GM12878 (cell line): ENCODE data around the gene DACT3. TPM values are rescaled to one million over a fixed set of nuclear protein-coding genes. Genes with fewer than 3 reads are reported as not detected.

ENCODE experiments used
- ATAC-seq: fragments of 200-7000 bp; cut with Tn5 transposase; 3 replicates; pipeline ENCODE4 v1.9.1; 2020; ENCODE audit warnings: mild to moderate bottlenecking, moderate library complexity
- BruUV-seq: library from RNA; stranded (reverse); fragments of 400-500 nt; replicated peaks from 2 replicates; lab custom pipeline; 2021; lab: Mats Ljungman, UMichigan
- CTCF ChIA-PET: fragments of 300-600 bp; sonication (Branson Sonifier 250); formaldehyde crosslinking; extraction: SDS; loops from one replicate; lab custom pipeline; 2021; ENCODE audit warnings: inconsistent platforms; lab: Yijun Ruan, JAX
- POLR2A ChIA-PET: fragments of 350-600 bp; formaldehyde crosslinking; extraction: SDS; loops from one replicate; lab custom pipeline; 2021; ENCODE audit warnings: inconsistent platforms; lab: Charles Lee
- RAD21 ChIA-PET: fragments of 300-600 bp; sonication (Branson Sonifier 250); formaldehyde crosslinking; loops from one replicate; lab custom pipeline; 2023; ENCODE audit warnings: antibody characterized with exemption; ENCODE audit not compliant: unreplicated experiment; lab: Charles Lee
- SMC1A ChIA-PET: fragments of 300-600 bp; sonication (Branson Sonifier 250); formaldehyde crosslinking; loops from one replicate; lab custom pipeline; 2023; ENCODE audit not compliant: unreplicated experiment, uncharacterized antibody; lab: Charles Lee
- DNase-seq: peaks from one replicate; pipeline ENCODE4 v3.0.0-alpha.2; 2011; ENCODE audit warnings: low read depth, low spot score
- FAIRE-seq: peaks from 3 replicates; lab custom pipeline; 2011; peaks lifted over from hg19 to GRCh38; lab: Jason Lieb, UNC
- H2AFZ ChIP-seq: 2 replicates; pipeline ENCODE4 v1.6.0; 2011; ENCODE audit warnings: low read depth, low read length, control low read depth; ENCODE audit not compliant: control insufficient read depth
- H3K27ac ChIP-seq: 2 replicates; pipeline ENCODE4 v1.5.1; 2011; ENCODE audit warnings: control low read depth; ENCODE audit not compliant: control insufficient read depth, insufficient read depth
- H3K27me3 ChIP-seq, 2 experiments: replicated peaks in 1 of 2; 2 replicates each; pipeline versions ENCODE4 v1.6.0 to v1.6.1; 2011; ENCODE audit warnings: low read length in 1 of 2; ENCODE audit not compliant: control insufficient read depth in 2 of 2, insufficient read depth in 2 of 2
- H3K36me3 ChIP-seq, 2 experiments: 2 replicates each; pipeline ENCODE4 v1.5.1; 2011; ENCODE audit warnings: low read length in 1 of 2; ENCODE audit not compliant: control insufficient read depth in 2 of 2, insufficient read depth in 2 of 2
- H3K4me1 ChIP-seq: 2 replicates; pipeline ENCODE4 v1.6.1; 2011; ENCODE audit warnings: mild to moderate bottlenecking, low read length, moderate library complexity, mixed read lengths; ENCODE audit not compliant: control insufficient read depth, insufficient read depth
- H3K4me2 ChIP-seq: 2 replicates; pipeline ENCODE4 v1.6.0; 2011; ENCODE audit warnings: control low read depth; ENCODE audit not compliant: control insufficient read depth, insufficient read depth
- H3K4me3 ChIP-seq: fragments of 200-600 bp; sonication (generic); 2 replicates; pipeline ENCODE4 v1.5.1; 2016
- H3K79me2 ChIP-seq: 2 replicates; pipeline ENCODE4 v1.6.0; 2011; ENCODE audit warnings: low read length; ENCODE audit not compliant: control insufficient read depth, insufficient read depth
- H3K9ac ChIP-seq: 2 replicates; pipeline ENCODE4 v1.8.0; 2011; ENCODE audit warnings: low read length, control low read depth, mixed read lengths; ENCODE audit not compliant: control insufficient read depth, insufficient read depth
- H3K9me3 ChIP-seq: replicated peaks from 3 replicates; pipeline ENCODE4 v1.5.1; 2011; ENCODE audit warnings: mild to moderate bottlenecking, low read length; ENCODE audit not compliant: control insufficient read depth, insufficient read depth
- H4K20me1 ChIP-seq: 2 replicates; pipeline ENCODE4 v1.6.0; 2011; ENCODE audit not compliant: control insufficient read depth, insufficient read depth
- KDM1A ChIP-seq: fragments of 200-600 bp; sonication (generic); IDR thresholded peaks from 2 replicates; pipeline ENCODE4 v1.6.1; 2016; ENCODE audit warnings: borderline replicate concordance
- MTA2 ChIP-seq: fragments of 450-650 bp; IDR thresholded peaks from 2 replicates; pipeline ENCODE4 v1.6.1; 2016; ENCODE audit warnings: low read depth, mild to moderate bottlenecking, moderate library complexity
- POLR2A ChIP-seq: IDR thresholded peaks from 2 replicates; pipeline ENCODE4 v1.6.1; 2011; ENCODE audit warnings: low read depth, mild to moderate bottlenecking, low read length
- POU2F2 ChIP-seq: IDR thresholded peaks from 3 replicates; pipeline ENCODE4 v1.6.1; 2011; ENCODE audit warnings: low read depth, mild to moderate bottlenecking, low read length, borderline replicate concordance
- RAD51 ChIP-seq: fragments of 450-650 bp; IDR thresholded peaks from 2 replicates; pipeline ENCODE4 v1.6.1; 2016; ENCODE audit warnings: moderate library complexity, mild to moderate bottlenecking, inconsistent platforms
- RB1 ChIP-seq: fragments of 450-650 bp; formaldehyde crosslinking; IDR thresholded peaks from 2 replicates; pipeline ENCODE4 v1.6.1; 2017; ENCODE audit warnings: mild to moderate bottlenecking, borderline replicate concordance
- RCOR1 ChIP-seq: conservative IDR thresholded peaks from 2 replicates; pipeline ENCODE4 v1.6.1; 2012; ENCODE audit warnings: low read depth, low read length, improper control_type of control experiment
- SREBF1 ChIP-seq: IDR thresholded peaks from 2 replicates; pipeline ENCODE4 v1.6.1; 2012; ENCODE audit warnings: mild to moderate bottlenecking, low read length
- SREBF2 ChIP-seq: IDR thresholded peaks from 2 replicates; pipeline ENCODE4 v1.6.1; 2012; ENCODE audit warnings: mild to moderate bottlenecking, low read length
- ZBED1 ChIP-seq: IDR thresholded peaks from 2 replicates; pipeline ENCODE4 v1.6.1; 2016; ENCODE audit warnings: borderline replicate concordance
- WGBS: methylation state at CpG from one replicate; pipeline ENCODE4 v1.1.6; 2016; ENCODE audit warnings: low lambda C conversion rate; ENCODE audit not compliant: insufficient replicate concordance, insufficient coverage; ENCODE audit errors: missing lambda C conversion rate; 5-methylcytosine and 5-hydroxymethylcytosine counted together
- in situ Hi-C: fragments of 300-500 bp; cut with MboI; formaldehyde crosslinking; loops from 9 replicates; pipeline ENCODE4 v1.14.3; 2018; ENCODE audit warnings: mixed read lengths
- intact Hi-C: fragments of 100-400 bp; cut with micrococcal nuclease; formaldehyde crosslinking; loops from one replicate; pipeline ENCODE4 v1.14.2; 2022; ENCODE audit not compliant: unreplicated experiment
- polyA plus RNA-seq, 11 experiments: library from polyadenylated mRNA; depleted of rRNA in 4 of 11; unstranded in 6 of 11; stranded (reverse) in 5 of 11; fragments of >200 nt; fragmentation: Nextera tagmentation in 4 of 11; fragmentation: Illumina TruSeq in 1 of 11; extraction: Ambion mirVana in 4 of 11; extraction: Trizol in 1 of 11; gene quantifications; 1 replicate in 1 of 11; 2 replicates in 10 of 11; pipeline versions ENCODE4 v1.2.1 to v1.2.3, GENCODE V29; 2011 to 2016; ENCODE audit warnings: inconsistent platforms in 2 of 11, missing spikeins in 2 of 11, low read depth in 1 of 11
- total RNA-seq, 4 experiments: library from RNA; depleted of rRNA in 3 of 4; stranded (reverse); fragments of >200 nt in 3 of 4; fragmentation: Illumina TruSeq in 1 of 4; extraction: Trizol in 1 of 4; gene quantifications; 2 replicates each; pipeline versions ENCODE4 v1.2.1 to v1.2.3, GENCODE V29; 2013 to 2021

The DACT3 gene
- total and polyA plus RNA-seq, 10 of the 15 experiments (the other 5 are each of a cell fraction or from before 2014, with no cell fraction given), result 0.05 to 2.5 (median 0.35) TPM; not detected in 1

DNA sequence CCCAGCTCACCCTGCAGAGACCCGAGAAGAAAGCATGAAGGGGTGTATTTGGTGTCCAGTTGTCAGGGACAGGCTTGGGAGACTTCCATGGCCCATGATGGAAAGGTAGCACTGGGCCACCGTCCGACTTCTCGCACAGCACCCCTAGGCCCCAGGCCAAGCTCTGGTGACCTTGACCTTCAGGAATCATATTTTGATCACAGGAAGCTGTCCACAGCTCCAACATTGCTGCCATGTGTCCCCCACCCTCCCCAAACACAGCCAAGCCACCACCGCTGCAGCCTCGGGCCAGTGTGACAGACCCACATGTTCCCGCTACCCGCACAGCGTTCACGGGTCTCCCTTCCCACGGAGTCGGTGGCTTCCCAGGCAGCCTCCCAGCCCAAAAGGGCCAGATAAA lies 35.3 kb downstream of the DACT3 start:
- H3K27ac ChIP-seq, result peak overlapping the region; percentile 62
- no peaks in the 10 kb centered on the region for H3K9me3 ChIP-seq
- H4K20me1 ChIP-seq, result no peaks in the 10 kb centered on the region
- ChIA-PET CTCF (interaction anchor here (3.6 to 12.1 kb wide), 2 partner anchors 10 to 36 kb away, joined by 13 to 150 read pairs; partner anchors contain the start of gene DACT3), POLR2A (interaction anchor here (0.5 to 2.7 kb wide), 5 partner anchors 10 to 683 kb away, joined by 4 to 11 read pairs (median 5); partner anchors contain the start of genes DACT3 and GNG8), SMC1A (interaction anchor here (0.9 to 17.6 kb wide), 4 partner anchors 9 to 37 kb away, joined by 3 to 286 read pairs (median 4); partner anchors contain the start of genes CALM3 and DACT3), RAD21 (interaction anchor here (1.5 to 2.6 kb wide), 2 partner anchors 9 to 36 kb away, joined by 6 to 13 read pairs; partner anchors contain the start of gene DACT3)
- no peaks in the 10 kb centered on the region for H3K27me3 ChIP-seq
- intact Hi-C loops, result no loop called here
- H2AFZ ChIP-seq, result no peak overlapping the region
- no peak; the same call in 2 of the 3 replicates for ATAC-seq
- H3K4me2 ChIP-seq, result 0 out of 2 replicates have a peak overlapping the region, but pooled peaks have one; percentile 13
- H3K9ac ChIP-seq, result no peak overlapping the region
- FAIRE-seq, result no peak
- in situ Hi-C loops, result no loop called here
- H3K4me3 ChIP-seq, result no peak overlapping the region
- no peaks in the 10 kb centered on the region for H3K36me3 ChIP-seq
- no peak for TF ChIP-seq POLR2A
- TF ChIP-seq POU2F2, result no peak
- TF ChIP-seq RB1, result no peak
- no peak for TF ChIP-seq RAD51
- no peak for TF ChIP-seq SREBF2
- no peak for TF ChIP-seq KDM1A
- no peak for TF ChIP-seq MTA2
- no peak for TF ChIP-seq SREBF1
- TF ChIP-seq RCOR1, result no peak
- no peak for TF ChIP-seq ZBED1
- no TSS peak for BruUV-seq
- no peak for DNase-seq
- H3K79me2 ChIP-seq, result peaks cover 32% of the 10 kb centered on the region
- 90% methylated on average over 12 of the region's 12 CpGs for WGBS
- H3K4me1 ChIP-seq, result peaks cover 30% of the 10 kb centered on the region
